ENCODE results near the gene UNC45B.
"Not testable (repeated sequence)": the region's sequence is repeated elsewhere in the genome, so short reads cannot be mapped to it uniquely, and the experiment has no call there.

The UNC45B gene

DNA sequence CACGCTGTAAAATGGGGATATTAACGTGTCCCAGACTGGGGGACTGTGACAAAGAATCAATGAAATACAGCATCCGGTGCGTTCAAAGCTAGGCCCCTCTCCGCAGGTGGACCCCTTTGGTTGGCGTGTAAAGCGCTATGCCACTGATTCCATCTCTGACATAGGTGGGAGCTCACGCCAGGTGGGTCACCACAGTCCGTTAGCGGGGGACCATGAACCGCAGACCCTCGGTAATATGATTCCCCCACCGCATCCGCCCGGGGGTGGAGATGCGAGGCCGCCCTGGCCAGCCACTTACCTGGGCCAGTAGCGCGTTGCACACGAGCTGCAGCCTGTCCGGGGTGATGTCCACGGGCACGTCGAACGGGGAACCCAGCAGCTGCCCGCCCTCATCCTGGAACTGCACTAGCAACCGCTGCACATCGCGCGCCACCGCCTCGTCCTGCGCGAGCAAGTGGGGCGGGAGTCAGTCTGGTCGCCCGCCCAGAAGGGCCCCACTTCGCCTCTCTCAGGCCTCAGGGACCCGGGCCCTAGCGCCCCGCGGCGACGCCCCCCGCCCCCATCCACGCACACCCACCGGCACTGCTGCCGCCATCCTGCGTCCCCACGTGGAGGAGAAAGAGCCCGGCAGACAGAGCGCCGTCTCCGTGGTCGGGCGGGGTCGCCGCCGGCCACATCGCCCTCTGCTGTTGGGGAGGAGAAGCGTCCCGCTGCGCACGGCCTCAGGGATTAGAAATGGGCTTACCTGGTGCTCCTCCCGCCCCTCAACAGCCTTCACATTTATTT lies 5.7 kb upstream of the UNC45B start, which contains the start of gene NLE1:
NLE1 (minus strand) TSS at position 623 of the 786 bp plus-strand sequence; CDS start at position 595, 28 bp downstream.
- peak; percentile 6 to 87 (median 65) for DNase-seq

DNA sequence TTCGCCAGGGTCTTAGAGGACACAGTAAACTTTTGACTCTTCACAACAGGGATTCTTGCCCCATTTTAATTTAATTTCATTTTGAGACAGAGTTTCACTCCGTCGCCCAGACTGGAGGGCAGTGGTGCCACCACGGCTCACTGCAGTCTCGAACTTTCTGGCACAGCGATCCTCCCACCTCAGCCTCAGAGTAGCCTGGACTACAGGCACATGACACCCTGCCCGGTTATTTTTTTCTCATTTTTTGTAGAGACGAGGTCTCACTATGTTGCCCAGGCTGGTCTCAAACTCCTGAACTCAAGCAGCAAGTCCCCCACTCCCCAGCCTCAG lies 5.2 kb upstream of the UNC45B start:
- DNase-seq, result no peak

GRCh38 chr17:35144840-35145239 lies 2.8 kb upstream of the UNC45B start:
- no peak for DNase-seq

GRCh38 chr17:35146214-35146833 lies 1.3 kb upstream of the UNC45B start:
- no peak for DNase-seq

GRCh38 chr17:35148144-35148543 lies 527 bp downstream of the UNC45B start:
- no peak for DNase-seq

DNA sequence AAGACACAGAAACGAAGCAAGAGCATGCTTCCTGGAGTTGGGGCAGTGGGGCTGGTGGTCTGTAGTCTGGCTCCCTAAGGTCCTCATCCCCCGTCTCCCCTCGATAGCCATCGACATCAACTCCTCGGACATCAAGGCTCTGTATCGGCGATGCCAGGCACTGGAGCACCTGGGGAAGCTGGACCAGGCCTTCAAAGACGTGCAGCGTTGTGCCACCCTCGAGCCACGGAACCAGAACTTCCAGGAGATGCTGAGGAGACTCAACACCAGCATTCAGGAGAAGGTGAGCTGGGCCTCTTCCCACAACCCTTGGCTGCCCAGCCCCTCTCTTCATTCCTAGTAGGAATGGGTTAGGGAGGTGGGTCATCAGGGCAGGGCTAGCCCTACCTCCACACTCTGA lies 2.3 kb downstream of the UNC45B start:
- DNase-seq, result no peak

- not testable (repeated sequence) for DNase-seq
Observed at GRCh38 chr17:35151080-35151479, 3.5 kb downstream of the UNC45B start.

GRCh38 chr17:35152421-35153140 lies 5.0 kb downstream of the UNC45B start:
- DNase-seq, result no peak

- DNase-seq, result no peak
Observed at GRCh38 chr17:35154196-35155165, 6.9 kb downstream of the UNC45B start.

GRCh38 chr17:35155246-35155645 lies 7.6 kb downstream of the UNC45B start:
- DNase-seq, result no peak

DNA sequence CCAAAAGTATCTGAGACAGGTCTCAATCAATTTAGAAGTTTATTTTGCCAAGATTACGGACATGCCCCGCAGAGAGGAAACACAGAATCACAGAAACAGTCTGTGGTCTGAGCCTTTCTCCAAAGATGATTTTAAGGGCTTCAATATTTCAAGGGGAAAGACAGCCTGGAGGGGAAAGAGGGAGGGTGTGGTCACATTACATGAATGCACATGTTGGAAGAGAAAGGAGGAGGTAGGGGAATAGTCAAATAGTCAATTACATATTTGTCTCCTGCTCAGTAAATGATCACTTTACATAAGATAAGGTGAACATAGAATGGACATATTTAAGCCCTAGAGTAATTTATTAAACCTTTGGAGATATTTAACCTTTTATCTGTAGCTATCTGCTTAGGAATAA lies 12.3 kb downstream of the UNC45B start:
- DNase-seq, result no peak

GRCh38 chr17:35160354-35161201 lies 13.0 kb downstream of the UNC45B start:
- no peak for DNase-seq

- DNase-seq, result no peak
Observed at GRCh38 chr17:35161281-35161761, 13.7 kb downstream of the UNC45B start.

DNA sequence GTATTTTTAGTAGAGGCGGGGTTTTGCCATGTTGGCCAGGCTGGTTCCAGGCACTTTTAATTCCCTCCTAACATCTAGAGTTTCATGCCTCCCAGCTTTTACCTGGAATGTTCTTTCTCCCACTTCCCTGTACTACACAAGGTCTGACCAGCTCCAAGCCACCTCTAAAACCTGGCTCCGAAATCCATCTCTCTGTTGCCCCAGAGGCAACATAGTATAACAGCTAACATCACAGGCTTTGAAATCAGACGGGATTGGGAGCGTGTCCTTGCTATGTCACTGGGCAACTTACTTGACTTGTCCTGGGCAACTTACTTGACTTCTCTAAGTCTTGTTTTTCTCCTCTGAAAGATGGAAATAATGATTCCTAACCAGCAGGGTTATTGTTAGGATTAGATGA lies 15.1 kb downstream of the UNC45B start:
- DNase-seq, result no peak

GRCh38 chr17:35163886-35164285 lies 16.3 kb downstream of the UNC45B start:
- DNase-seq, result no peak

DNA sequence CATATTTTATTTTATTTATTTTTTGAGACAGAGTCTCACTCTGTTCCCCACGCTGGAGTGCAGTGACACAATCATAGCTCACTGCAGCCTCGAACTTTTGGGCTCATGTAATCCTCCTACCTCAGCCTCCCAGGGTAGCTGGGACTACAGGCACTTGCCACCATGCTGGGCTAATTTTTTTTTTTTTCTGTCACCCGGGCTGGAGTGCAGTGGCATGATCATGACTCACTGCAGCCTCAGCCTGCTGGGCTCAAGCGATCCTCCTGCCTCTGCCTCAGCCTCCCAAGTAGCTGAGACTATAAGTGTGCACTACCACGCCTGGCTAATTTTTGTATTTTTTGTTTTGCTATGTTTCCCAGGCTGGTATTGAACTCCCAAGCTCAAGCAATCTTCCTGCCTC lies 17.1 kb downstream of the UNC45B start:
- DNase-seq, result no peak

DNA sequence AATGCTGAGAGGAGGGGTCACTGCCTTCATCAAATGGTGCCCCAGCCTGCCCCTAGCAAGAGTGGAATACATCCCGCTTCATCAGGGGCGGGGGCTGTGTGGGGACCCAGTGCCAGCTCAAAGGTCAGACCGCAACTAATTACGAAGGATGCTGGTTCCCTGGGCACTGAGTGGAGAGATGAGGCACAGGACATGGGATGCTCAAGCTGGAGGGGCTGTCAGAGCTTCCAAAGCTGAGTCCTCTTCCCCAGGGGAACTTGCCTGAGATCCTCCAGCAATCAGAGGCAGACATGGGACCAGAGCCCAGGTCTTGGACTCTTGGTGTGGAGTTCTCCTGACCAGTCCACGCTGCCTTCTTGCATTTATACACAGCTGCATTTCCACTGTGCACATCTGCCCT lies 18.9 kb downstream of the UNC45B start:
- no peak for DNase-seq

DNA sequence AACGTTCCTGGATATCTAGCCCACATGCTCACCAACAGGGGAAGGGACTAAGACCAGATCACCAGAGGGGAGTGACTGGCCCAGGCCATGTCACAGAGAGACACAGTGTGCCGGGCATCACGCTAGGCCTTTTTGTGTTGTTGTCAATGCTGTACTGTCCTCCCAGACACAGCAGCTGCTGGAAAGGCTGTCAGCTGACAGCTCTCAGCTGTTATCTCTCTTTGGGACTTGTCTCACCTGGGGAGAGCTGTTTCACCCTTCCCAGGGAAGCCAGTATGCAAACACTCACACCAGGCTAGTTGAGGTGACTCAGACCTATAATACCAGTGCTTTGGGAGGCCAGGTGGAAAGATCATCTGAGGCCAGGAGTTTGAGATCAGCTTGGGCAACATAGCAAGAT lies 19.4 kb downstream of the UNC45B start:
- DNase-seq, result peak in 10 of 51 donors; percentile 0 to 70 (median 8)

- DNase-seq, result no peak
Observed at GRCh38 chr17:35167666-35168065, 20.0 kb downstream of the UNC45B start.

DNA sequence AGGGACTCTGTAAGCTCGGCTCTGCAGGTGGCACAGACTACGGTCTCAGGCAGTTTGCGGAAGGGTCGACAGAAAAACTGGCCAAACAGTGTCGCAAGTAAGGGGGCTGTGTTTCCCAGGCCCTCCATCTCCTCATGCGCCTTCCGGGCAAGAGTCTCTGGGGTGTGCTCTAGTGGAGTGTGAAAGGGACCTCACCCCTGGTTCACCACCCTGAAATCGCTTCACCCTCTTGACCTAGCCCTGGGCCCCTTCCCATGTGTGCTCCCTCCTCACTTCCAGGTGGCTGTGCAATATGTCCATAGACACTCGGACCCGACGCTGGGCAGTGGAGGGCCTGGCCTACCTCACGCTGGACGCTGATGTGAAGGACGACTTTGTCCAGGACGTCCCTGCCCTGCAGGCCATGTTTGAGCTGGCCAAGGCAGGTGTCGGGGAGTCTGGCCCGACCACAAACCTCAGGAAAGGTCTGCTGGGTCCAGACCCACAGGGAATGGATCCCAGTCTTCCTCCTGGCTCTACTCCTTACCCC lies 22.3 kb downstream of the UNC45B start:
- no peak for DNase-seq

Measured in hypothalamus (tissue), 51 donors.